Heart left ventricle (tissue), 13 donors: ENCODE measurements around the gene CEP20.

Experiments used
- POLR2A ChIP-seq, 2 donors: fragments of 450-650 bp; IDR thresholded peaks; one replicate each; pipeline ENCODE4 v1.6.1; 2017; ENCODE audit warnings: antibody characterized with exemption in 2 of 2, mild to moderate bottlenecking in 2 of 2, moderate library complexity in 2 of 2
- TF ChIP-seq, protein P1 (sequence below), 12 donors: fragments of 200-600 bp; sonication (generic) in 4 of 12; IDR thresholded peaks; one replicate each; pipeline versions ENCODE4 v1.5.0 to v1.8.0; 2018 to 2022; ENCODE audit warnings: antibody characterized with exemption in 12 of 12, mild to moderate bottlenecking in 5 of 12
- donor health status: ischemic (EF 13 %, LVEDD 7.1; RV severe dilation, severe dysfunction).
- donor health status: DM: no; HTN: yes; CAD: no.
- donor health status: DM: no; HTN: no; CAD: no.
- donor health status: ischemic (EF 25% LVEDD 6.9; RV normal size, moderate dysfunction).
- donor health status: ischemic (EF 25% LVEDD 5.7; RV mildly dilated, moderate dysfunction).
- donor health status: ischemic (EF 35%, LVEDD 5.7; RV mildly dilated, moderate dysfunction).
- donor health status: nonischemic (EF 11% LVEDD 7.7; RV severe dilation, severe dysfunction).
- donor health status: DM: yes; HTN: yes; CAD: no.
- donor health status: PGD.
- donor health status: ischemic (EF 29% LVEDD 5.4; RV normal size, mild dysfunction).
- donor health status: nonischemic (EF 23%, LVEDD 6.1; RV moderate dilation, normal function).

DNA sequence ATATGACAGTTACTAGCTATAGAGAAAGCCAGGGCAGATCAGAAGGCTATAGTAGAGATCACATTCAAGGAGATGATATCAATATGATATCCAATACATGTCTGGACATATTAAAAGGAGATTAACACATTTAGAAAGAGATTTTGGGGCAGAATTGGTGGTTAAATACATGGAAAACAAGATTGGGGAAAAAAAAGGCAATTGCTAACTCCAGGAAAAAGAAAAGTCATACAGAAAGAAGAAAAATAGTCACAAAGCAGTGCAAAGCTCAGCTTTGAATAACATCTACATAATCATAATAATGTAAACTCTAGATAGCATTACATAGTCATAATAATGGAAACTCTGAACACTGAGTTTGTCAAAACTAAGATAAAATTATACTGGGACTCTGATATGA, 72.2 kb downstream of the CEP20 start:
- TF ChIP-seq POLR2A (IDR thresholded peaks at IDR 0.05): no peak
- TF ChIP-seq, protein P1, sequence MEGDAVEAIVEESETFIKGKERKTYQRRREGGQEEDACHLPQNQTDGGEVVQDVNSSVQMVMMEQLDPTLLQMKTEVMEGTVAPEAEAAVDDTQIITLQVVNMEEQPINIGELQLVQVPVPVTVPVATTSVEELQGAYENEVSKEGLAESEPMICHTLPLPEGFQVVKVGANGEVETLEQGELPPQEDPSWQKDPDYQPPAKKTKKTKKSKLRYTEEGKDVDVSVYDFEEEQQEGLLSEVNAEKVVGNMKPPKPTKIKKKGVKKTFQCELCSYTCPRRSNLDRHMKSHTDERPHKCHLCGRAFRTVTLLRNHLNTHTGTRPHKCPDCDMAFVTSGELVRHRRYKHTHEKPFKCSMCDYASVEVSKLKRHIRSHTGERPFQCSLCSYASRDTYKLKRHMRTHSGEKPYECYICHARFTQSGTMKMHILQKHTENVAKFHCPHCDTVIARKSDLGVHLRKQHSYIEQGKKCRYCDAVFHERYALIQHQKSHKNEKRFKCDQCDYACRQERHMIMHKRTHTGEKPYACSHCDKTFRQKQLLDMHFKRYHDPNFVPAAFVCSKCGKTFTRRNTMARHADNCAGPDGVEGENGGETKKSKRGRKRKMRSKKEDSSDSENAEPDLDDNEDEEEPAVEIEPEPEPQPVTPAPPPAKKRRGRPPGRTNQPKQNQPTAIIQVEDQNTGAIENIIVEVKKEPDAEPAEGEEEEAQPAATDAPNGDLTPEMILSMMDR (IDR thresholded peaks at IDR 0.05): no peak
